Measurements from ENCODE around the gene NCDN. TPM values are rescaled to one million over a fixed set of nuclear protein-coding genes. Genes with fewer than 3 reads are reported as not detected.

The NCDN gene
- total RNA-seq, 1 donor from 2014 or later, result 12.9 TPM

DNA sequence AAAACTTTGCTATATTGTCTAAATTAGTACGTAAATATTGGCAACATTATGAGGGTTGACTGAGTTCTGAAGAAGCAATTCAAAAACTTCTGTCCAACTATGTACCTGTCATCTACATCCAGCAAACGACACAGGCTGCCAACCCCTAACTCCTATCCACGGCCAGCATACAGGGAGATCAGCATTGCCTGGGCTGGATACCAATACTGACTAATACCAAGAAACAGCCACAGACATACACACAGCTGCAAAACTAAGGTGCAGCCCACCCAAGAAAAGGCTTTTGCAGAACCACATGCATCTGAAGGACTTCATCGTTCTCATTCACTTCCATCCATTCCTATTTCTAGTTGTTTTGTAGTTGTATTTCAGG is 2.4 kb upstream of the NCDN start:
- DNase-seq (ENCODE audit: low read depth, low spot score), result no peak

GRCh38 chr1:35555601-35556477 is 1.8 kb upstream of the NCDN start:
- no peak for DNase-seq (ENCODE audit: low read depth, low spot score)

DNA sequence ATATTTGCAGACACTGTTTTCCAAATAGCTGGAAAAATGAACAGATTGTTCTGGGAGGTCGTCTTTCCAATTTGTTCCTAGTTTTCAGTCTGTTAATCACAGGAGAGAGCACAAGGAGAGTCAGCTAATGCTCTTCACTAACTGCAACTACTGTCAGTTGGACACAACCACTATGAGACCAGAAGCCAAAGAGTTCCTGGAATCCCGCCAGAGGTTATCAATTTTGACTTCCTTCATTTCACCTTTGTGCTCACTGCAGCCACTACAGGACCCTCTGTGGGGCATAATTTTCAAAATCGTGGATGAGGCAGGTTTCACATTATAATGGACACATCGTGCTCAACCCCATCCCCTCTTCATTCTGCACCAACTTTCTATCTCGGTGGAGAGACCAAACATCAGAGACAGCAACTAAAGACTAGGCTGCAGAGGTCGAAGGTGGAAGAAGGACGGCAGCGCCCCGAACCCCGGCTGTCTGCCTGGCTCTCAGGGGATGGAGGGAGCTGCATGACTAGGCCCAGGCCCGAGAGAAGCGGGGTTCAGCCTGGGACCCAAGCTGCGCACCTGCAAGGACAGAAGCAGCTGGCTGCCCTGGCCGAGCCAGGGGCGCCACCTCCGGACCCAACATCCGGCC is 998 bp upstream of the NCDN start:
- no peak for DNase-seq (ENCODE audit: low read depth, low spot score)

DNA sequence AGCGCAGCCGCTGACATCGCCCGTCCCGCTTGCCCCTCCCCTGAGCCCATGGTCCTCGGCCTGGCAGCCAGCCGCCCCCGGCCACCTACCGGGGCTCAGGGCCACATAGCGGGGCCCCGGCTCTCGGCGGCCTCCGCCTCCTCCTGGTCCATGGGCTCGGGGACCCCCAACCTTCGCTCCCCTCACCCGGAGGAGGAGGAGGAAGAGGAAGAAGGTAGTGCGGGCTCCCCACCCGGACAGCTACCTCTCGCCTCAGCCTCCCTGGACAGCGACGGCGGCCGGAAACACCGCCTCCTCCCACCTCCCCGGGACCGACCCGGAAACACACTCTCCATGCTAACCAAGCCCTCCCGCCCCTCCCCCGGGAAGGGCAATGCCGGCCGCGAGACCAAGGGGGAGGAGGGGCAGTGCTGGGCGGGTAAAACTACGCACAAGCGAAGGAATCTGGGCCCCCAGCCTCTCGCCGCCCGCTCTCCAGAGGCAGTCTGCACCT is 435 bp upstream of the NCDN start, which contains the start of gene KIAA0319L:
Gene KIAA0319L, minus strand, starts transcription at position 286 of the 493 bp plus-strand sequence. CDS start 2,912 bp downstream, outside the sequence.
- DNase-seq (ENCODE audit: low read depth, low spot score), result no peak

DNA sequence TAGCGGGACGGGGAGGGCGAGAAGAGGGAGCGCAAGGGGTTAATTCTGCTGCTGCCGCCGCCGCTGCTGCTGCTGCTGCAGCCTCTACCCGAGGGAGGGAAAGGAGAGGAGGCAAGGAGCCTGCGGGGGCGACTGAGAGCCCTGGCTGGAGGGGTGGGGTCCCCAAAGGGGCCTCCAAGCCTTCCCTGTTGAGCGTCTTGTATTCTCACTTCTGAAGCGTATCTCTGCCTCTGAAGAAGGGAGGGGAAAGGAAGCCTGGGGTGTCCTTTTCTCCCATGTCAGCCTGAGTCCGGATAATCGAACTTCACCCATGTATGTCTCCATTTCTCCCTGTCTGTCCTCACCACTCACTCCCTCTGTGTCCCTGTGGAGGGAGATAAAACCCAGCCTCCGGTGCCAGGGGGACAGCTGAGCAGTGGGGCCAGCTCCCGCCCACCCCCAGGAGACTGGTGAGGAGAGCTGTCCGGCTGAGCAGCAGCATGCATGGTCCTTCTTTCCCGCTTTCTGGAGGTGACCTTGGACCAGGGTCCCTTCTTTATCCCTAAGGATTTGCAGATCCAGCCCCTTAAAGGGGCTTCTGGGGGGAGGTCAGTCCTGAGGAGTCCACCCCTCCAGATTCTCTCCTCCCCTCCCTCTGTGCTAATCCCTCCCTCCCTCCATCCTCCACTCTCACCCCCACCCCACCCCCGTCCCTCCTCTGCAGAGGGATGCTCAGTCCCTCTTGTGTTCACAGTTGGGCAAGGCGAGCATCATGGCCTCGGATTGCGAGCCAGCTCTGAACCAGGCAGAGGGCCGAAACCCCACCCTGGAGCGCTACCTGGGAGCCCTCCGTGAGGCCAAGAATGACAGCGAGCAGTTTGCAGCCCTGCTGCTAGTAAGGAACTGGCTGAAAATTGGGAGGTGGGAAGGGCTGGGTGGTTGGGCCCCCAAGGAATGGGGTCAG is 1.0 kb downstream of the NCDN start:
- no peak for DNase-seq (ENCODE audit: low read depth, low spot score)

DNA sequence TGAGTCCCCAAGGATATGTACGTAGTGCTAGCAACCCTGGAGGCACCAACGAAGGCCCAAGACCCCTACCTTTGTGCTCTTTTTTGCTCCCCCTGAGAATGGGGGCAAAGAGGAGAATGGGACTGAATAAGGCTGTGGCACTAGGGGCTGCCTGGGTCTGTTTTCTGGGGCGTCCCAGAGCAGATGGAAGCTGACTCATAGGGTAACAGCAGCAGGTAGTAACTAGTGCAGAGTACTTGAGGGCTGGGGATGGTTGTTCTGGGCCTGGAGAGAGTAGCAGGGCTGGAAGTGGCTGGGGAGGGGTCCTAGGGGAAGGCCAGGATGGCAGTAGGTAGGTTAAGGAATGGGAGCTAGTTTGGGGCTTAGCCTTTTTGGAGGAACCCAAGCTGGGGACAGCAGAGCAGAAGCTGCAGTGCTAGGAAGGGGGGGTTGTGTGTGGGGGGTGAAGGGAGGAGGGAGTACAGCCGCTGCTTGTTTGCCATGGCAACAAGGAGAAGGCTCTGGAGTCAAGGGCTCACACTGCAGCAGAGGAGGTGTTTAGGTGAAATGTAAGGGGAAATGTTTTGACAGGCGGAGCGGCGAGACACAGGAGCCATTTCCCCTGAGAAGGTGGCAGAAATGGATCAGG is 1.8 kb downstream of the NCDN start:
- no peak for DNase-seq (ENCODE audit: low read depth, low spot score)

GRCh38 chr1:35560256-35561225 is 2.9 kb downstream of the NCDN start:
- DNase-seq (ENCODE audit: low read depth, low spot score), result no peak

DNA sequence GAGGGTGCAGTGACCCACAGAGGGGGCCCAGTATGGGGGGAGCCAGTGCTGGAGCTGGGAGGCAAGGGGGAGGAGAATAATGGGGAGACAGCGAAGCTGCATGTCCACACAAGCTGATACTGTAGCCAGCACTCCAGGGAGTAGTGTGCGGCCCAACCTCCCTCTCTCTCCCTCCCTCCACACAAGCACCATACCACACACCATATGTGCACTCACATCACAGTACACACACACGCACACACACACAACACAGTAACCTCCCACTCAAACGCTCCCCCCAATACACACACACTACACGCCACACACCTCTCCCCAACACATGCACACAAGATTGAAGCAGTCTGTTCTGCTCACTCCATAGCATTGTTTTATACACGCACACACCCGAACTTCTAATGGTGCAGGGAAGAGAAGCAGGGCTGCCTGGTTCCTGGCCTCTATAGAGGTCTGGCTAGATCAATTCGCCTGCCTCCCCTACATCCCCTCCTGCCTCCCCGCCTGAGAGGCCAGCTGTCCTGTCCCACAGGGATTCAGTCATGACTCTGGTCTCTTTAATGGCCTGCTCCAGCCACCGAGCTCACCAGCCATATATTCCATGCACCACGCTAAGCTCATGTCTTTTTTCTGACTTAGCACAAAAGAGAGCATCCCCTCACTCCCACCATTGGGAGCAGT is 3.8 kb downstream of the NCDN start:
- no peak for DNase-seq (ENCODE audit: low read depth, low spot score)

GRCh38 chr1:35561972-35562680 is 4.5 kb downstream of the NCDN start:
- DNase-seq (ENCODE audit: low read depth, low spot score), result no peak

GRCh38 chr1:35563166-35563565 is 5.6 kb downstream of the NCDN start:
- no peak for DNase-seq (ENCODE audit: low read depth, low spot score)

GRCh38 chr1:35564037-35564883 is 6.7 kb downstream of the NCDN start:
- peak; percentile 47 for DNase-seq (ENCODE audit: low read depth, low spot score)

- no peak for DNase-seq (ENCODE audit: low read depth, low spot score)
These were observed 7.5 kb downstream of the NCDN start for GRCh38 chr1:35564884-35565741.

DNA sequence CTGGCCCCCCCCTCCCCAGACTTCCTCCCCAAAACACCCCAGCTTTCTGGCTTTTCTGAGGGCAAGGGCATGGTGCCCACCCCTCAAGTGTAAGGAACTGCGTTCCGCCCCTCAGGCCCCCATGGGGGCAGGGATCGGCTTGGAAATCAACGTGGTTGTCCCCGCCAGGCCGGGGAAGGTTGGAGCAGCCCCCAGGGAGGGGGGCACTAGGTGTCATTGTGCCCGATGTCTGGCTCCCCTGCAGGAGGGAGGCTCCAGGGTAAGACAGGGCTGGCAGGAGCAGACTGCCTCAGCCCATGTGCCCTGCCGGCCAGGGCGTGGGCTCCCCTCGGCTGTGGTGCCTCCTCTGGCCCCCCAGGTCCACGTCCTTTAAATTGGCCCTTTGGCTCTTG is 8.1 kb downstream of the NCDN start:
- no peak for DNase-seq (ENCODE audit: low read depth, low spot score)

- DNase-seq (ENCODE audit: low read depth, low spot score), result no peak
These were observed 10.5 kb downstream of the NCDN start for GRCh38 chr1:35567947-35568558.

- DNase-seq (ENCODE audit: low read depth, low spot score), result peak; percentile 24
These were observed 11.4 kb downstream of the NCDN start for GRCh38 chr1:35568975-35569395.

GRCh38 chr1:35569936-35570335 is 12.3 kb downstream of the NCDN start:
- DNase-seq (ENCODE audit: low read depth, low spot score), result no peak

Measured in pulmonary artery endothelial cell (primary cell).